T-helper 1 cell treated with Interleukin-12 subunit alpha and Interleukin-12 subunit beta and Interleukin-4 antibody, amounts not matched to agents 30 ng/mL and 1 ng/mL, for 36 hours (primary cell): ENCODE results near the gene GYPB. TPM values are rescaled to one million over a fixed set of nuclear protein-coding genes. Genes with fewer than 3 reads are reported as not detected.
"Not testable (repeated sequence)": the region's sequence is repeated elsewhere in the genome, so short reads cannot be mapped to it uniquely, and the experiment has no call there.

Source experiments
- intact Hi-C: fragments of 100-400 bp; cut with micrococcal nuclease; formaldehyde crosslinking; loops from one replicate; pipeline ENCODE4 v1.15.1; 2024
- total RNA-seq: library from RNA; stranded (reverse); gene quantifications from 2 replicates; pipeline ENCODE4 v1.2.3, GENCODE V29; 2022

GYPB gene
- total RNA-seq, 1 donor from 2014 or later: not detected

- intact Hi-C loops: no loop called here
Observed at GRCh38 chr4:144014808-144015207, 4.4 kb downstream of the GYPB start.

DNA sequence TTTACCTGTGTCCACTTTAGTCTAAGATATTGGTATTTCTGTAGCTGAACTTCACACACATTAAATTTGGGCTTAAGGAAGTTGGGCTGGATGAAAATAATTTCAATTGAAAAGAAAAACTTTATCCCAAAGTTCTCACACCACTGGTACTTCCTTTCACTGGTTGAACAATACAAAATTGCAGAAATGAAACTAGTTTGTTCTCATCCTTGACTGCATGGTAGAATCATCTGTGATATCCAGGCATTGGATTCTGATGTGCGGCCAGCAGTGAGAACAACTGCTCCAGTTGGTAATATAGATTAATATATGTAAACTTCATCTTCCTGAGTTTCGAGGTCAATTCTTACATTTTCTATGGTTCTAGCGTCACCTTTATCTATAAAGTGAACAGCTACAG, 10.6 kb downstream of the GYPB start:
- intact Hi-C loops: not testable (repeated sequence)

DNA sequence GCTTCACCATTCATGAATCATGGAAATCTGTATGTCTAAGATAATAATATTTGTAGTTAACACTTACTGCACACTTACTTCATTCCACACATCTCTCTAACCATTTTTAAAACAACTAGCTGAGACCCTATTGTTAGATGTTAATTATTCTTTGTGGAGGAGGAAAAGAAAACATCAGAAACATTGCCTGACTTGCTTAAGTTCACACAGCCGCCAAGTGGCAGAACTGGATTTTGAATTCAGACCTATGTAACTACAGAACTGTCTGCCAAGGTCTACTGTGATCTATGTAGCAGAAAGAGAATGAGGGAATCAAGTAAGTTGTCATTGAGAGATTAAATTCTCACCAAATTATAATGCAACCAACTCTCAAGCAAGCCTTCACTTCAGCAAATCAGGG, 11.2 kb downstream of the GYPB start:
- intact Hi-C loops: not testable (repeated sequence)

- intact Hi-C loops: not testable (repeated sequence)
Observed at GRCh38 chr4:144006200-144006803, 12.9 kb downstream of the GYPB start.

- intact Hi-C loops: loop anchor here (2.0 kb wide), 1 partner anchor 123 kb away; no protein-coding TSS in a partner anchor
Observed at GRCh38 chr4:144005558-144005953, 13.6 kb downstream of the GYPB start.

DNA sequence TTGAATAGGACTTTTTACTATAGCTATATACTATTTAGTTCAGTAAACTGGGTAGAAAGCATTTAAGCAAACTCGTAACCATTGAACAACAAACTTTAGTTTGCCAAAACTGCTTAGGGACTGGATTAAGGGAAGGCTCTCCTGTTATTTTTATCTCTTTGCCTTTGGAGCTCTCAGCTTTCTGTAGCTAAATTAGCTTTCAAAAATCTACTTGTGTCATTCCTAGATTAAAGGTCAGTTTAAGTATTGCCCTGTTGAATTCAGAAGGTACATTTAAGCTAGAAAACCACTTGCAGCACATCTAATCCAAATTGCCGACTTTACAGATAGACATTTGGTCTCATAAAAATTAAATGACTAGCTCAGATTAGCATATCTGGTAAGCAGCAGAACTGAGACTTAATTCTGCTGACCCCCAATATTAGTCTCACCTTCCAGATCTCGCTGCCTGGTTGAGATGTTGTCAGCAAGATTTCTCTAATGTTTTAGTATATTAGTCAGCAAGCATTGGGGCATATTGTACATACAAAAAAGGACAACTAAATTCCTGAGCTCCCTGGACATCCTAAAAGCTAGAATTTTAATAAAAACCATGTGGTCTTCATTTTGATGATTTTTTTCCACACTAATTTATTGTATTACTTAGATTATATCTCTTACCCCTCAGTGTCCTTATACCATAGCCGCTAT, 14.2 kb downstream of the GYPB start:
- intact Hi-C loops: loop anchor here (2.0 kb wide), 1 partner anchor 122 kb away; no protein-coding TSS in a partner anchor

GRCh38 chr4:144003890-144004265, 15.3 kb downstream of the GYPB start:
- intact Hi-C loops: loop anchor here (2.0 kb wide), 1 partner anchor 121 kb away; no protein-coding TSS in a partner anchor

- intact Hi-C loops: not testable (repeated sequence)
Observed at GRCh38 chr4:144003205-144003889, 15.8 kb downstream of the GYPB start.

DNA sequence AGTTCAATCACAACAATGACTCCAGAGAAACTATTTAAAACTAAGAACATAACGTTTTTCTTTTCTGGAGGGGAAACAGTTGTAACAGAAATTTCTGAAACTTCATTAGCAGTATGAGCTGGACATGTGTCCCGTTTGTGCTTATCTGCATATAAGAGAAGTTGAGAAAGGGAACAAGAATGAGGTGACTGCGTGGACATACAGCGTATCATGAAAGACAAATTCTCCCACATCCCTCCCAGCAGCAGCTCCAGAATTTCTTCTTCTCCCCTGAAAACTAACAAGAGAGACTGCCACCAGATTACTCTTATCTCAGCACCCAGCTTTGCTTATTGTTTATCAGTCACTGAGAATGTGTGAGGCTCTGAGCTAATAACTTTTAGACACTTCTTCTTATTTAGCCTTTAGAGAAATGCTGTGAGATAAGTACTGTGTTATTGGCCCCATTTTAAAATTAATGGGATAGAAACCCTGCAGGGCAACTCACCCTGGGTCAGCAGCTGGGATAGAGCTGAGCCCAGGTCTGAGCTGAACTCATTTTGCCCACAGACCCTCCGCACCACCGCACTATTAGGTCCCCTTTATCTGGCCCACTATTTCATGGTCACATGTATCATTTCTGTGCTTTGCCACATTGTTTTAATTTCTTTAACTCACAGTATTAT, 18.7 kb downstream of the GYPB start:
- intact Hi-C loops: not testable (repeated sequence)

DNA sequence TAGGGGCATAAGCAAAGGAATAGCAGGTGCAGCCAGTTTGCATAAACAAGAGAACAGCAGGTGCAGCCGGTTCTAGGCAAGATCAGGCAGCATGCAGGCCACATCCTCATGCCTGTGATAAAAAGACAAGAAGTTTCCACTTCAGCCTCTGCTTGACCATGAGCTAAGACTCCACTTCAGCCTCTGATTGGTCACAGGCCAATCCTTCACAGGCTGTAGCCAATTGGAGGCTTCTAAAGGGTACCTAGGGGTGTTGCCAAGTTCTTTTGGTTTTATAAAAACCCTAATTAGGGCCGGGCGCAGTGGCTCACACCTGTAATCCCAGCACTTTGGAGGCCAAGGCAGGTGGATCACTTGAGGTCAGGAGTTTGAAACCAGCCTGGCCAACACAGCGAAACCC, 23.0 kb downstream of the GYPB start:
- intact Hi-C loops: not testable (repeated sequence)

GRCh38 chr4:143991761-143992160, 27.4 kb downstream of the GYPB start:
- intact Hi-C loops: not testable (repeated sequence)

DNA sequence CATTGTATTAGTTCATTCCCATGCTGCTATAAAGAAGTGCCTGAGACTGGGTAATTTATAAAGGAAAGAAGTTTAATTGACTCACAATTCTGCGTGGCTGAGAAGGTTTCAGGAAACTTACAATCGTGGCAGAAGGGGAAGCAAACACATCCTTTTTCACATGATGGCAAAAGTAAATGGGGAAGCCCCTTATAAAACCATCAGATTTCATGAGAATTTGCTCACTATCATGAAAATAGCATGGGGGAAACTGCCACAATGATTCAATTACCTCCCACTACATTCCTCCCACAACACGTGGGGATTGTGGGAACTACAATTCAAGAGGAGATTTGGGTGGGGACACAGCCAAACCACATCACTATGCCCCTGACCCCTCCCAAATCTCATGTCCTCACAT, 28.5 kb downstream of the GYPB start:
- intact Hi-C loops: not testable (repeated sequence)

- intact Hi-C loops: no loop called here
Observed at GRCh38 chr4:143986180-143986579, 33.0 kb downstream of the GYPB start.

DNA sequence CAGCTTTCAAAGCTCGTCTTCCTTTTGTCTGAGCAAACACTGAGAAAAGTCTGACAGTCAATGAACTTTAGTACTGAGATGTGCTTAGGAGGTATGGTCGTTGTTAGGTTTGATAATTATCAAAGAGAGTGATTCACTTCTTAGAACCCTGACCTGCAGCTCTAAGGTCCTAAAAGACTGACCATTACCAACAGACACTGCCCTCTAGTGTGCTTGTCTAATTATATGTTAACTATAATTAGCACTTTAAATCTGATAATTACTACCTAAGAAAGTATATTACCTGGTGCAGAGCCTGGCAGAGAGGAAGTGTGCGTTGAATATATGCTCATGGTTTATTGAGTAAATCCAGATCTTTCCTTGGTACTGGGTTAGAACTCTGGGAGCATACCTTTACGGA, 38.4 kb downstream of the GYPB start:
- intact Hi-C loops: not testable (repeated sequence)

- intact Hi-C loops: not testable (repeated sequence)
Observed at GRCh38 chr4:143975527-143975926, 43.7 kb downstream of the GYPB start.

GRCh38 chr4:143974021-143974420, 45.2 kb downstream of the GYPB start:
- intact Hi-C loops: not testable (repeated sequence)

DNA sequence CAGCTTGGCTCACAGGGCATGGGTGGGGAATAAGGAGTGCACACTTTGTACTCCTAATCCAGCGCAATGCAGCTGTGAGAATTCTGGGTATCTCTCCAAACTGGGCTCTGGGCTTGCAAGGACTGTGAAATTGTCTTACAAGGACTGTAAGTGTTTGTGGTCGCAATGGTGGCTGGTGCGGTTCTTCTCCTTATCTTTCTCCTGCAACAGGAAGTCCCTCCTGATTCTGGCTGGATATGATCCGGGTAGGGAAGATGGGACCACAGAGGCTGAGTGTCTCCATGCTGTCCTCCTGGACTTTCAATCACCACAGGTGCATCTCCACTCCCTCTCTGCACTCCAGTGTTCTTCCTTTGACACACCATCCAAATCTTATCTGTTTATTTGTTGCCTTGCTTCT, 58.1 kb downstream of the GYPB start:
- intact Hi-C loops: no loop called here

GRCh38 chr4:143955306-143955705, 63.9 kb downstream of the GYPB start:
- intact Hi-C loops: not testable (repeated sequence)

GRCh38 chr4:143951458-143951972, 67.7 kb downstream of the GYPB start:
- intact Hi-C loops: not testable (repeated sequence)

DNA sequence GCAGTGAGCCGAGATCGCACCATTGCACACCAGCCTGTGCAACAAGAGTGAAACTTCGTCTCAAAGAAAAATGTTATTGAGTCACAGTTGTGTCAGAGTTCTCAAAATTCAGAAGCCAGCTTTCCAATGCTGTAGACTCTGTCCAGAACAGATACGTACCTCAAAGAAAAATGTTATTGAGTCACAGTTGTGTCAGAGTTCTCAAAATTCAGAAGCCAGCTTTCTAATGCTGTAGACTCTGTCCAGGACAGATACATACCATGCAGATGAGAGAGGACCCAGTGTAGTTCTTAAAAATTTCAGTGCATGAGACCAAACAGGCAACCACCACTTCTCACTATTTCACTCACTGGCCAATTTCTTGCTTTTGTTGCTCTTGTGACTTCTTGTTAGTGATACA, 68.2 kb downstream of the GYPB start:
- intact Hi-C loops: not testable (repeated sequence)

DNA sequence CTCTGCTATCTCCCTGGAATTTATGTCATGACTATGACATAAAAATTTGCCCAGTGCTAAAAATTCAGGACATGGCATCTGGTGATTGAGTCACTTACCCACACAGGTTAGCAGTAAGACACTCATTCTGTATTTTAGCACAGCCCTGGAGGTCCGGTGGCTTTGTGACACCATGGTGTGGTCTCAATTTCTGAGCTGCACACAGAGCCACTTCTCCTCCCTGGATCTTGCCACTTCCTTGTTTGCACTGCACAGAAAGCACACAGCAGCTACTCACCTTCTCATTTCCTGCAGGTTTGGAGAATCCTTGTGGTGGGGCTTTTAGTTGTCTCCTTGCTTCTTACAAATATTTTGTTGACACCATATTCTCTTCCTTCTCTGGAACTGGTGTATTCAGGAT, 69.0 kb downstream of the GYPB start:
- intact Hi-C loops: not testable (repeated sequence)

DNA sequence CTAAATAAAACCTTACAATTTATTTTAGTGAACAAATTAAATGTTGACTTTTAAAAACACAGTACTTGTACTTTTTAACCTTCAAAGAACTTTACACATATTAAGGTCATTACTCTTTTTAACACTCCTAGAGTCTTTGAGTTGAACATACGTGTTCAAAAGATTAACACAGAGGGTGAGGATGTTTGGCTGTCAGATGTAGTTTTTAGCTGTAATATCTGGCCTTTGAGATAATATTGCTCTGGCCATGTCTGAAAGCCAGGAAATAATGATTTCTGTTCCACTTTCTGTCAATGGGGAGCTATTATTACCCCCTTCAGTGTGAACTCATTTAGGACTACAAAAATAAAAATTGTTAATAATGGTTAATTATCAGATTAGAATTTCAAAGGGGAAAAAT, 71.7 kb downstream of the GYPB start:
- intact Hi-C loops: not testable (repeated sequence)
